Fibroblast of peridontal ligament (primary cell): ENCODE measurements around the gene SH3GLB1.
A peak's percentile ranks its signal among the peaks of the same experiment; 100 is the strongest.

ENCODE experiments used
- DNase-seq: peaks from one replicate; pipeline ENCODE4 v3.0.0-alpha.2; 2010; ENCODE audit errors: extremely low read depth

SH3GLB1 gene

DNA sequence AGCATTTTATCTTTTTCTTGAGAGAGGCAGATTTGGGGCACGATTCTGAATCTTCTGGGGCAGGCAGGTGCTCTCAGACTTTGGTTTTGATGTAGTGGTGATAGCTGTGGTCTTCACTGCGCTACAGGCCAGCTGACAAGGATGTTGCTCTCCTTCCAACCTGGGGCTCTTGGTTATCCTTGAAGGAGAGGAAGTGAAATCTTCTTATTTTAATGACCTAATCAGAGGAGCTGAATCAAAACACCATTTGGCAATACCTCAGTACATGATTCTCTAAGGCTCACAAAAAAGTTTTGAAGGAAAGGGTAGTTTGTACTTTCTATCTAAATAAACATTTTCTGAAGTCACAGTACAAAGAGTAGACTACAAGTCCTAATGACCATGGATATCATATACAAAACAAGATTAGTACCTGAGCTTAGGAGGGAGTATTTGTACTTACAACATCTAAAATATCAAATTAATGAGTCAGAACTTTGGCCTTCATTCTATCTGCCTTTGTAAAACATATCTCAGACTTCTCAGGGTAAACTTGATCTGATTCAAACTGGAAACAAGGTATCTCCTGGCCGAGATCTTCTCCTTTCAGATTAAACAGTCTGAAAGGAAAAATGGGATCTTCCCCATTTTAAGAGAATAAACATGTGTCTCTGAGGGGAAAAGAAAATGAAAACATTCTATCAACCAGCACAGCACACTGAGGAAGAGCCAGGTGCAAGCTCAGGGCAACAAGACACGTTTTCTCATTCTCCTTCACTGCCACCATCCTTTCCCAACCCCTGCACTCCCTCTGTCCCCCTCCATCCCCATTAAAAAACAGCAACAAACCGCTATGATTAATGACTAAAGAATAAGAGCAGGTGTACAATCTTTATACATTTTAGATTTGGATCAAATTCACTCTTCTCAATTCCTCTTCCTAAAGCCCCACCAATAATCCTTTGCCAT, 69.2 kb downstream of the SH3GLB1 start:
- DNase-seq = no peak

DNA sequence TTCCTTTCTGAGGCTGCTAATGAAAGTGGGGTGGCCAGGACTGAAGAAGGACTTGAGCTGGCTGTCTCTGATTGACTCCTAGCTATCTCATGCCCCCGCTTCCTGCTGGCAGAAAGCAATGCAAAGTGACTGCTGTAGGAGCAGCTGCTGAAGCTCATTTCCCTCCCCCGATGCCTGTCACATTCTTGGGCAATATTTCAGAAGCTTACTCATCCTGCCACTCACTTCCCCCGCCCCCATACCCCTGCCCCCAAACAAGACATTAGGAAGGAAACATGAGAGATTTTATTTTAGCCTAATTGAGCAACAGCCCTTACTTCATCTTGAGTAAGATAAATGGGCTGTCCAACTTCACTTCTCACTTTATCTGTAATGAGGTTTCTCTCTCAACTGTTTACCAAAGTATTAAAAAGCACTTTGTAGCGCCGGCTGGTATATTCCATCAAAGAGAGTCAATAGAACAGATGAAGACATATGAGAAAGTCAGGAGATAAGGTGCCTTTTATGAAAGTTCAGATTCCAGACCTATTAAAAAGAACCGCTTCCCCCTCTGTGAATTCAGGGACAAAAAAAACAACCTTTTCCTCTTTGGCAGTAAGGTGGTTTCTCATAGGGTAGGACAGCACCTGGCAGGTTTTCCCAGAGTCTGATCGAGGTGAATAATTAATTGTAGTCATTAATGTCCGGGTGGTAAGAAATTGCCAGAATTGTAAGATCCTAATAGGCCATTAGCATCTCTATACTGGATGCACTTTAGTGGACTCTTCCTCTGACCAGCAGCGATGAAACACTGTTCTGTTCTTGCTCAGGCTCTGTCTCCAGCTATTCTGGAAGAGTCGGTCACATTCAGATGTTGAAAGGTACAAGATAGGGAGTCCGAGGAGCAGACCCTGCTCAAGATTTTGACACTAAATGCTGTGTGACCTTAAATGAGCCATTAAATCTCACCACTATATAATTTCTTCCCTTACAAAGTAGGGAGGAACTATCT, 70.2 kb downstream of the SH3GLB1 start:
- peak; percentile 84 for DNase-seq

DNA sequence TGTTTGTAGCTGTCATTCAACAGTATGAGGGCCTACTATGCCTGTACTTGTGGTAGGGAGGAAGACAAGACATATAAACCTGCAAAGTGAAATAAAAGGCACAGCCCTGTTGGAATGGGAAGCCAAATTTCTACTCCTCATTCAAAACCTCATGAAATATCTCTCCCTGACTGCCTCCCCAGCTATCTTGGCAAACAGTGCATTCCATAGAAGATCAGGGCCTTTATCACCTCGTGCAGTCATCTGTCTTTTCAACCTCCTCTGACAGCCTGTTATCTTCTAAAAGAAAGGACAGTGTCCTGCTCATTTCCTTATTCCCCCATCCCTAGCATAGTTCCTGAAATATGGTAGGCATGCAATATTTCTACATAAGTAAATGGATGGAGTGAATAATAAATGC, 71.0 kb downstream of the SH3GLB1 start:
- no peak for DNase-seq

DNA sequence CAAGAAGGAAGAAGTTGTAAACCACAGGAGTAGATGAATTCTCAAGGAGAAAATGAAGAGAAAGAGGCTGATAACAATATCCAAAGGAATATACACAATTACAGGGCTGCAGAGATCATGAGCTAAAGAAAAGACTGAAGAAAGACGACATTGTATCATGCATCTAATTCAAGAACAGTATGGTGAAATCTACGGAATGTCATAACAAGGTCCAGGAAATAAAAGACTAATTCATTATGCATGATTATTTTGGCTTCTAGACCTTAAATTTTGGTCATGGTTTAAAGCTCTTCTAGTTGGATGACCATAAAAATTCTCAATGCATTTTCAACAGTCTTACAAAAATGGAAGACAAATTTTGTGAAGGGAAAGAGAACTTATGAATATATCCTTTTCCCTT, 71.7 kb downstream of the SH3GLB1 start:
- DNase-seq = peak; percentile 29

DNA sequence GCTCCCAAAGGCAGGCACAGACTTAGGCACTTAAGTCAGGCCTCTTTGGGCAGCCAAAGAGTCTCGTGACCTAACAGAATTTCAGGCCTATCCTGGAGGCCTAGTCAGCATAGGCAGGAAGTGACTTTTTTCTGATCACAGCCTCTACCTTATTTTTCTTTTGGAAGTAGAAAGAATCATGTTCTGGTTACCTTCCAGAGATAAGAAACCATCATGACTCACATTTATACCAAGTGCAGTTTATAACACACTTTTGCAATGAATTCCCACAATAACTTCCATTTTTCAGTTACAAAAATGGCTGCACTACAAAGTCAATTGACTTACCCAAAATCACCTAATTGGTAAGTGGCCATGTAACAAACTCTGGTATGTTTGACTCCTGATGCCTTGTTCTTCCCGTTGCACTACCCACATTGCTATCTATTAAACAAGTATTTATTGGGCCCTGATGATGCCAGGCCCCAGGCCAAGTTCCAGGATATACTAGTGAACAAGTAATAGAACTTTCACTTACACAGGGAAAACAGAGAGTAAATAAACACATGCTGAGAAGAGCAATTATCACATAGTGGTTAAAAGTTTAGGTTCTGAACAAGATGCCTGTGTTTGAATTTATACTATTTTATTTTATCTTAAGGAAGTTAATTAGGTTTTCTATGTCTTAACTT, 74.3 kb downstream of the SH3GLB1 start:
- no peak for DNase-seq

DNA sequence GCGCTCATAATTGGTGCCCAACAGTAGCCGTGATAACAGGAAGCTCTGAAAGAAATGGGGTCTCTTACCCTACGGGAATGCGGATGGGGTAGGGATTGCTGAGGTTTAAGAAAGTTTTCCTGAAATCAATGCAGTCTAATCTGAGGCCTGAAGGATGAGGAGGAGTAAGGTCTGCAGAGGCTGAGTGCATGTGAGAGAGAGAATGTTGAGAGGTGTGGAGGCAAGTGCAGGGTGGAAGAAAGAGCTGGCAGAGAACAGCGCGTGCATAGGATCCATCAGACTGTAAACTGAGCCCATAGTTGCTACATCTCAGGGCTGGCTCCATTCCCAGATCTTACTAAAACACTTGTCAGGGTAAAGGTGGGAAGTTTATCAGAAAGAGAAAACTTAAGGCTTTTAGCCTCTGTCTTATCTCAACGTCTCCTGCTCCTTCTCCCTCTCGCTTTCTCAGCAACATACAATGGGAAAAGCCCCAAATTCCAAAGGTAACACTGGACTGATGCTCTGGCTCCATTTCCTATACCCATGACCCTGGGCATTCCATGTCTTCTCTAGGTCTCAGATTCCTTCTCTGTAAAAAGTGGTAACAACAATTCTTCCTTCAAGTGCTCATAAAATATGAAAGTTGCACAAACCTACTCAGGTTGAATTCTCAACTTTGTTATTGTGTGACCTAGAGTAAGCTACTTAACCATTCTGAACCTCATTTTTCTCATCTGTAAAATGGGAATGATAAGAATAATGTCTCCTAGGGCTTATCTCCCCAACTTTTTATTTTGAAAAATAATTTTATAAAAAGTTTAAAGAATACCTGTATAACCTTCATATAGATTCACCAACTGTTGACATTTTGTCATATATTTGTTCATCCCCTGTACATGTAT, 75.2 kb downstream of the SH3GLB1 start:
- peak; percentile 57 for DNase-seq

DNA sequence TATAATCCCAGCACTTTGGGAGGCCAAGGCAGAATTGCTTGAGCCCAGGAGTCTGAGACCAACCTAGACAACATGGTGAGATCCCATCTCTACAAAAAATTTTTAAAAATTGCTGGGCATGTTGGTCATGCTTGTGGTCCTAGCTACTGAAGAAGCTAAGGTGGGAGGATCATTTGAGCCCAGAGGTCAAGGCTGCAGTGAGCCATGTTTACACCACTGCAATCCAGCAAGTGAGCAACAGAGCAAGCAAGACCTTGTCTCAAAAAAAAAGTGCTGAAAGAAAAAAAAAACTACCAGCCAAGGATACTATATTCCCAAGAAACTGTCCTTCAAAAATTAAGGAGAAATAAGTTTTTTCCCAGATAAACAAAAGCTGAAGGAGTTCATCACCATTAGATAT, 78.1 kb downstream of the SH3GLB1 start:
- DNase-seq = no peak

DNA sequence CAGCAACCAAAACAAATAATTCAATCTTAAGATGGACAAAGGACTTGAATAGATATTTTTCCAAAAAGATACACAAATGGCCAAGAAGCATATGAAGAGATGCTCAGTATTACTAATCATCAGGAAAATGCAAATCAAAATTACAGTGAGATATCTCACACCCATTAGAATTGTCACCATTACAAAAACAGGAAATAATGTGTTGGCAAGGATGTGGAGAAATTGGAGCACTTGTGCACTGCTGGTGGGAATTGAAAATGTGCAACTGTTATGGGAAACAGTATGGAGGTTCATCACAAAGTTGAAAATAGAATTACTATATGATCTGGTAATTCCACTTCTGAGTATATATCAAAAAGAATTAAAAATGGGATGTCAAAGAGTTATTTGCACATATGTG, 83.2 kb downstream of the SH3GLB1 start:
- DNase-seq = no peak

DNA sequence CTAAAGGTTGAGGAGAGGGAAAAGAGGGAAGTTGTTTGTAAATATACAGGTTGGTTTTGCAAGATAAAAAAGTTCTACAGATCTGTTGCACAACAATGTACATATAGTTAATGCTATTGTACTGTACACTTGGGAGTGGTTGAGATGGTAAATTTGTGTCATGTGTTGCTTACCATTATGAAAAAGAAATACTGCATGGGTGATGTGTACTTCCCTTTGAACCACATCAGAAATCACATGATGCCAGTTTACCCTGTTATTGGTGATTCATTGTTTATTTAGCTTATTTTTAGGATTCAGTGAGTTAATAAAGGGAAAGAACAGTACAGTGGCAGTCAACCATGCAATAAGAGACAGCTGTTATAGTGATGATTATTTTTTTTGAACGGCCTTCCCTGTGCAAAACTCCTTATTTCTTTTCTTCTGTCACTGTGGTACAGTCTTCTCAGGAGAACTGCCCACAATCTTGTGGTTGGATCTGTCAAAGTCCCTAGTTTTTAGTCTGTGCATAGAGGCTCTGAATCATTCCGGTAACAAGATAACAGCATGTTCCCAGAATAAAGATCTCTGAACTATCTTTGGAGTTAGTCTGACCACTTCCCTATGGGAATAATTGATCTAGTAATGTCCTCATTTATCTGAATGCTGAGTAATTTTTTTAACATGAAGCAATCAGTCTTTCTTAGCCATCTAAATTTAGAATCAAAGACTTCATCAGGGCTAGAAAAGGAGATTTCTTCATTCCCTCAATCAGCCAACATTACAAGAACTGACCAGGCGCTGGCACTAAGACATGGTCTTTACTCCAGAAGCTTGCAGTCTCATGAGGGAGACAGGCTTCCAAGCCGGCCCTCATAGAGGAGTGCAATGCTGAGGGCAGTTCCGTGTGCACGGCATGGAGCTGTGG, 84.2 kb downstream of the SH3GLB1 start:
- peak; percentile 96 for DNase-seq

DNA sequence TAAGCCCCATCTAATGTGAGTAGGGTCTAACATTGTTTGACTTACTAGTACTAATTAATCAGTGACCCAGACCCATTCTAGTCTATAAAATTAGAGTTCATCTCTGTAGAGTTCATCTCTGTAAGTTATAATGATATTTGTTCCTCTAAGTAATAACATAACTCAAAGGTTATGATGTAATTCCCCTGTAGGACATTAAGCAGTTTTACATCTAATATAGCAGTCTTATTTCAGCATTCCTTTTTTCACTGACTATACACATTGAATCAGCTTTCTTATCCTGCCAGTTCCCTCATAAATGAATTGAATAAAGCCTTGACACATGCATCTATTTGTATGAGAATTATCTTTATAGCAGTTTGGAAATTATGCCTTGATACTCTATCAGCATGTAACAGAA, 90.9 kb downstream of the SH3GLB1 start:
- no peak for DNase-seq
